MM.1S (cell line): ENCODE results near the gene CABLES1.

ENCODE experiments used
- DNase-seq: peaks from one replicate; pipeline ENCODE4 v3.0.0-alpha.2; 2015
- H2AFZ ChIP-seq: fragments of 300-600 bp; sonication (generic); 2 replicates; pipeline ENCODE4 v1.6.0; 2016; ENCODE audit warnings: antibody characterized with exemption, low read length
- H3F3A ChIP-seq: fragments of 300-600 bp; sonication (generic); 2 replicates; pipeline ENCODE4 v1.6.1; 2016; ENCODE audit warnings: mild to moderate bottlenecking, antibody characterized with exemption, low read length, moderate library complexity, mixed read lengths; ENCODE audit not compliant: insufficient read depth
- H3K27ac ChIP-seq: fragments of 300-600 bp; sonication (generic); 2 replicates; pipeline ENCODE4 v1.5.1; 2016; ENCODE audit warnings: mild to moderate bottlenecking, low read length
- H3K27me3 ChIP-seq: fragments of 300-600 bp; sonication (generic); replicated peaks from 2 replicates; pipeline ENCODE4 v1.6.0; 2016; ENCODE audit warnings: low read length; ENCODE audit not compliant: insufficient read depth
- H3K36me3 ChIP-seq: fragments of 300-600 bp; sonication (generic); replicated peaks from 2 replicates; pipeline ENCODE4 v1.6.1; 2016; ENCODE audit warnings: mild to moderate bottlenecking, low read length, mixed read lengths; ENCODE audit not compliant: insufficient read depth
- H3K4me1 ChIP-seq: fragments of 300-600 bp; sonication (generic); 2 replicates; pipeline ENCODE4 v1.6.1; 2016; ENCODE audit warnings: low read length, mixed read lengths
- H3K4me2 ChIP-seq: fragments of 300-600 bp; sonication (generic); 2 replicates; pipeline ENCODE4 v1.6.0; 2016; ENCODE audit warnings: low read depth, low read length
- H3K4me3 ChIP-seq: fragments of 300-600 bp; sonication (generic); 2 replicates; pipeline ENCODE4 v1.5.1; 2016; ENCODE audit warnings: low read length, mixed read lengths
- H3K79me2 ChIP-seq: fragments of 300-600 bp; sonication (generic); 2 replicates; pipeline ENCODE4 v1.6.1; 2016; ENCODE audit warnings: mixed run types, low read length, mixed read lengths
- H3K9ac ChIP-seq: fragments of 300-600 bp; sonication (generic); 2 replicates; pipeline ENCODE4 v1.6.1; 2016; ENCODE audit warnings: low read length, mixed read lengths
- H3K9me2 ChIP-seq: fragments of 300-600 bp; sonication (generic); replicated peaks from 2 replicates; pipeline ENCODE4 v1.6.1; 2016; ENCODE audit warnings: mild to moderate bottlenecking, low read length, mixed read lengths; ENCODE audit not compliant: insufficient read depth
- H3K9me3 ChIP-seq: fragments of 300-600 bp; sonication (generic); replicated peaks from 2 replicates; pipeline ENCODE4 v1.6.1; 2016; ENCODE audit warnings: mild to moderate bottlenecking, low read length, mixed read lengths; ENCODE audit not compliant: insufficient read depth
- H4K20me1 ChIP-seq: fragments of 300-600 bp; sonication (generic); 2 replicates; pipeline ENCODE4 v1.6.1; 2016; ENCODE audit warnings: mild to moderate bottlenecking, low read length, moderate library complexity, mixed read lengths; ENCODE audit not compliant: insufficient read depth
- EZH2 ChIP-seq: fragments of 300-600 bp; sonication (generic); optimal IDR thresholded peaks from 2 replicates; pipeline ENCODE3; 2017; ENCODE audit warnings: low read depth, mild to moderate bottlenecking, antibody characterized with exemption, low read length, mixed read lengths
- EZH2phosphoT487 ChIP-seq: fragments of 300-600 bp; sonication (generic); IDR thresholded peaks from 2 replicates; pipeline ENCODE4 v1.6.1; 2018; ENCODE audit warnings: antibody characterized with exemption, low read length
- TF ChIP-seq, protein P1 (sequence below): fragments of 300-600 bp; sonication (generic); IDR thresholded peaks from 2 replicates; pipeline ENCODE4 v1.5.1; 2016; ENCODE audit warnings: antibody characterized with exemption, low read length, mixed read lengths

The CABLES1 gene

DNA sequence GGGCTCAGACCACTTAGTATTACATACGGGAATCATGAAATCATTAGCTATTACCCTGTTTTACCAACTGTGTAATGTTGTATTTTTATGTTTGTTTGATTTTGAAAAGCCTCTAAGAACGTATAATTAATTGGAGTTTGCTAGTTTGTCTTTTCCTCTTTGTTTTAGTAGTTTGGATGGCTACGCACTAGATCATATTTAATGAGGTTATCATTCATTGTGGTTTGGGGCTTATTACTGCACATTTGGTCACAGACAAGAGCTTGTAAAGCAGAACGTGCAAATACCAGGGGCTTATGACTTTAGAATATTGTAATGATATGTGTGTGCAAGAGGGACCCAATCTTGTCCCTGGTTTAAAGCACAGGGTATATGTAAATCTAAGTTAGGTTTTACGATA, 10.3 kb downstream of the CABLES1 start:
- H3K4me2 ChIP-seq, result no peak overlapping the region
- no peaks in the 10 kb centered on the region for H3K27me3 ChIP-seq
- 0 out of 2 replicates have a peak, but pooled peaks cover 9% of the 10 kb centered on the region for H4K20me1 ChIP-seq
- peaks cover 3% of the 10 kb centered on the region for H3K36me3 ChIP-seq
- peaks cover 98% of the 10 kb centered on the region for H3K79me2 ChIP-seq
- H3K4me1 ChIP-seq, result no peaks in the 10 kb centered on the region
- no peak for DNase-seq
- no peak overlapping the region for H2AFZ ChIP-seq
- no peaks in the 10 kb centered on the region for H3K9me3 ChIP-seq
- no peak overlapping the region for H3K9ac ChIP-seq
- TF ChIP-seq EZH2 (no peak), EZH2phosphoT487 (no peak)
- TF ChIP-seq, protein P1, sequence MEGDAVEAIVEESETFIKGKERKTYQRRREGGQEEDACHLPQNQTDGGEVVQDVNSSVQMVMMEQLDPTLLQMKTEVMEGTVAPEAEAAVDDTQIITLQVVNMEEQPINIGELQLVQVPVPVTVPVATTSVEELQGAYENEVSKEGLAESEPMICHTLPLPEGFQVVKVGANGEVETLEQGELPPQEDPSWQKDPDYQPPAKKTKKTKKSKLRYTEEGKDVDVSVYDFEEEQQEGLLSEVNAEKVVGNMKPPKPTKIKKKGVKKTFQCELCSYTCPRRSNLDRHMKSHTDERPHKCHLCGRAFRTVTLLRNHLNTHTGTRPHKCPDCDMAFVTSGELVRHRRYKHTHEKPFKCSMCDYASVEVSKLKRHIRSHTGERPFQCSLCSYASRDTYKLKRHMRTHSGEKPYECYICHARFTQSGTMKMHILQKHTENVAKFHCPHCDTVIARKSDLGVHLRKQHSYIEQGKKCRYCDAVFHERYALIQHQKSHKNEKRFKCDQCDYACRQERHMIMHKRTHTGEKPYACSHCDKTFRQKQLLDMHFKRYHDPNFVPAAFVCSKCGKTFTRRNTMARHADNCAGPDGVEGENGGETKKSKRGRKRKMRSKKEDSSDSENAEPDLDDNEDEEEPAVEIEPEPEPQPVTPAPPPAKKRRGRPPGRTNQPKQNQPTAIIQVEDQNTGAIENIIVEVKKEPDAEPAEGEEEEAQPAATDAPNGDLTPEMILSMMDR, result no peak
- no peaks in the 10 kb centered on the region for H3F3A ChIP-seq
- H3K27ac ChIP-seq, result no peak overlapping the region
- no peak overlapping the region for H3K4me3 ChIP-seq
- H3K9me2 ChIP-seq, result no peaks in the 10 kb centered on the region

DNA sequence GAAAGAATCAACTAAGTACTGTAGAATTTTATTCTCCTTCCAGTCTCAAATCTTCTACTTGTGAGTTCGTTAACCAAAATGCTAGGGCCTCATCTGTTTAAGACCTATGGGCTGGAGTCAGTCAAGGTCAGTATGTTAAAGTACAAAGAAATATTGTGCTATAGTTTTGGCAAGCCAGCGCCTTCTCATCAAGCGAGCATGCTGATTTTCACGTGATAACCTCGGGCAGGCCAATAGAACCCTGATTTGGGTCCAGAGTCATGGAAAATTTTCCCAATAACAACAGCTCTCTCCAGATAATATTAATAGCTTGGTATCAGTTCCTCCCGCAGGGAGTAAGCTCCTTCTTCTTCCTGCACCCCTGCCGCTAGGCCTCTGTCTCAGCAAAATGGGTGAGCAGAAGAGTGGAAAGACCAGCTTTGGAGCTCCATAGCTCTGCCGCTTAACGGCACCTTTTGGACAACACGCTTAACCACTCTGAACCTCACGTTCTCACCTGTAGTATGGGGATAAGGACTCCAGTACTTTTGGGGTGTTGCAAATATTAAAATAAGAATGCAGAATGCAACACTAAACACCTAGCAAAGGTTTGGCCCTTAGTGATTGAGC, 11.7 kb downstream of the CABLES1 start:
- no peaks in the 10 kb centered on the region for H3K4me1 ChIP-seq
- H2AFZ ChIP-seq, result no peak overlapping the region
- DNase-seq, result no peak
- H3K79me2 ChIP-seq, result peaks cover 97% of the 10 kb centered on the region
- no peaks in the 10 kb centered on the region for H3K9me3 ChIP-seq
- H3K27ac ChIP-seq, result no peak overlapping the region
- 0 out of 2 replicates have a peak, but pooled peaks cover 9% of the 10 kb centered on the region for H4K20me1 ChIP-seq
- no peaks in the 10 kb centered on the region for H3F3A ChIP-seq
- H3K36me3 ChIP-seq, result peaks cover 3% of the 10 kb centered on the region
- H3K9ac ChIP-seq, result no peak overlapping the region
- no peak overlapping the region for H3K4me3 ChIP-seq
- no peaks in the 10 kb centered on the region for H3K27me3 ChIP-seq
- H3K4me2 ChIP-seq, result no peak overlapping the region
- no peaks in the 10 kb centered on the region for H3K9me2 ChIP-seq
- no peak for TF ChIP-seq EZH2
- no peak for TF ChIP-seq EZH2phosphoT487
- TF ChIP-seq, protein P1, result no peak

DNA sequence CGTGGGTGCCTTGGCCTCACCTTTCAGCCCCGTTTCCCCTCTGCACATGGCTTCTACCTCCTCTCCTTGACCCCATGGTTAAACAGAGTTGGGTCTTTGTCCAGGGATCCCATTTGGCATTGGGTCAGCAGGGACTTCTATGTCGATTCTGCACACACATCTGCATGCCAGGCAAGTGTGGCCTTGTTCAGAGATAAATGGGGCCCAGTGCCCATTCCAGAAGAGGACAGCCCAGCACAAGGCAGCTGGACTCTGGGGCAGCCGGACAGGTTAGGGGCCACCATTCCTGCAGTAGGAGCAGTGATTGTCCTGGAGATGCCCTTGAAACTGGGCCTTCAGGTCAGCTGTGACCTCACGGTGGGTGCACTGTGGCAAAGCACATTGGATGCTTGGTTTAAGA, 13.1 kb downstream of the CABLES1 start:
- Histone ChIP-seq H3K4me3 (no peak overlapping the region), H3K9me2 (no peaks in the 10 kb centered on the region), H3K4me2 (no peak overlapping the region), H3K9me3 (no peaks in the 10 kb centered on the region), H3K79me2 (peaks cover 97% of the 10 kb centered on the region), H3K9ac (no peak overlapping the region), H4K20me1 (0 out of 2 replicates have a peak, but pooled peaks cover under 1% of the 10 kb centered on the region), H3K4me1 (no peaks in the 10 kb centered on the region), H3F3A (no peaks in the 10 kb centered on the region), H3K27ac (no peak overlapping the region), H3K36me3 (peaks cover 3% of the 10 kb centered on the region), H2AFZ (no peak overlapping the region), H3K27me3 (no peaks in the 10 kb centered on the region)
- DNase-seq, result no peak
- TF ChIP-seq, protein P1, result no peak
- TF ChIP-seq EZH2, result no peak
- TF ChIP-seq EZH2phosphoT487, result no peak
